Measurements from ENCODE around the gene KRTAP1-4.

GRCh38 chr17:41003926-41004325, 26.1 kb downstream of the KRTAP1-4 start:
- TF ChIP-seq POLR2A (IDR thresholded peaks at IDR 0.05) (no peak), CTCF (IDR thresholded peaks at IDR 0.05) (no peak)

Data from uterus (tissue), 2 donors.